HG03460 (cell line): ENCODE measurements around the gene LITAFD.
"Not testable (repeated sequence)": the region's sequence is repeated elsewhere in the genome, so short reads cannot be mapped to it uniquely, and the experiment has no call there.

Experiments
- ATAC-seq: cut with Tn5 transposase; IDR thresholded peaks from one replicate; pipeline ENCODE4 v1.9.1; 2021; ENCODE audit not compliant: unreplicated experiment

The LITAFD gene

DNA sequence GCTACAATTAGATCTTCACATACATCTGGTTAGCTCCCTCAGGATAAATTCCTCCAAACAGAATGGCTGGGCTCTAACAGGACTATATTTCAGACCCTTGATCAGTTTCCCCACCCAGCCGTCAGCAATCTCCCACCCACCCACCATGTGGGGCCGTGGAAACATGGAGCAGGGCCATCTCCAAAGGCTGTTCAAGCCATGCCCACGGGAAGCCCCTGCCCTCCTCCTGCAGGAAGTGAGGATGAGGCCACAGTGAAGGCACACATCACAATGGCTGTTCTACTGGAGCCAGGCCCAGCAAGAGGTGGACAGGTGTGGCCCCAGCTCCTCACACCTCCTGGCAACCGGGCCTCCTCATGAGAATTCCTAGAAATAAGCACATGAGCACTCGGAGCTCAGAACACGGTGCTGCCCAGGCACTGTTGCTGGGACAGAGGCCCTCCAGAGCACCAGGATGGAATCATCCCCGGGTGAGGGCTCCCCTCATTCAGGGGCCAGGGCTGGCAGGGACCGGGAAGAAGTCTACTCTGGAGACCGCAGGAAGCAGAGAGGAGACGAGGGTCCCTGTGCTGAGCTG lies at the start of gene LITAFD:
Gene LITAFD, plus strand, starts transcription at position 311 of the 577 bp plus-strand sequence. CDS start 2,005 bp downstream, outside the sequence.
- no peak for ATAC-seq

GRCh38 chr16:8832717-8833105 lies 49.4 kb upstream of the LITAFD start:
- no peak for ATAC-seq

DNA sequence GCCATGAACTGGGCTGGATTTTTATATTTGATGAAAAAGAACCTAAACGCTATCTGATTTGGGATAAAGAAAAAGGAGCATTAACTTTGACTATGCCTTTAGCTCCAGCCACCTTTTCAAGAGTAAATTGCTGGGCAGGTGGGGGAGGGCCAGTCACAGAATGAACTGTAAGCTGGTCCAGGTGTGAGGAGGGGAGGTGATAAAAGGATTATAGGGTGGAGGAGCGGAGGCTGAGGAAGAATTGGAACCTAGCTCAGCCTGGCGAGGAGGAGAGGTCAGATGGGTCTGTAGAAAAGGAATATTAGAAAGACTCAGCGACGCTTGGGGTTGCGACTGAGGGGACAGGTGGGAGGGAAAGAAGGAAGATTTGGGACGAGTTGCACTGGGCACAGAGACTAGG lies 45.4 kb upstream of the LITAFD start:
- not testable (repeated sequence) for ATAC-seq

- not testable (repeated sequence) for ATAC-seq
Measured at GRCh38 chr16:8837594-8837993, 44.6 kb upstream of the LITAFD start.

DNA sequence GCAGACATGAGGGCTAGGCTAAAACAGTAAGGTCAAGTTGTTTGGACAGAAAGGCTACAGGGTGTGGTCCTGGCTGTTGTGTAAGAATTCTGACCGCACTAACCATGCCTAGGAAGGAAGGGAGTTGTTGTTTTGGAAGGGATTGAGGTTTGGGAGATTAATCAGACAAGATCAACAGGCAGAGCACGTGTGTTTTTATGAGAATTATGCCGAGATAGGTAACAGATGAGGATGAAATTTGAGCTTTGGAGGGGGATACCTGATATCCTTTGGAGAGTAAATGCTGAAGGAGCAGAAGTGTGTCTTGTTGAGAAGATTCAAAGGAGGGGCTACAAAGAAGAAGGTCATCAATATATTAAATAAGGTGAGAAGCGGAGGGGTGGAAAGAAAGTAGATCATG lies 40.1 kb upstream of the LITAFD start:
- not testable (repeated sequence) for ATAC-seq

- not testable (repeated sequence) for ATAC-seq
Measured at GRCh38 chr16:8843296-8843695, 38.9 kb upstream of the LITAFD start.

GRCh38 chr16:8845699-8846298 lies 36.4 kb upstream of the LITAFD start:
- no peak for ATAC-seq

DNA sequence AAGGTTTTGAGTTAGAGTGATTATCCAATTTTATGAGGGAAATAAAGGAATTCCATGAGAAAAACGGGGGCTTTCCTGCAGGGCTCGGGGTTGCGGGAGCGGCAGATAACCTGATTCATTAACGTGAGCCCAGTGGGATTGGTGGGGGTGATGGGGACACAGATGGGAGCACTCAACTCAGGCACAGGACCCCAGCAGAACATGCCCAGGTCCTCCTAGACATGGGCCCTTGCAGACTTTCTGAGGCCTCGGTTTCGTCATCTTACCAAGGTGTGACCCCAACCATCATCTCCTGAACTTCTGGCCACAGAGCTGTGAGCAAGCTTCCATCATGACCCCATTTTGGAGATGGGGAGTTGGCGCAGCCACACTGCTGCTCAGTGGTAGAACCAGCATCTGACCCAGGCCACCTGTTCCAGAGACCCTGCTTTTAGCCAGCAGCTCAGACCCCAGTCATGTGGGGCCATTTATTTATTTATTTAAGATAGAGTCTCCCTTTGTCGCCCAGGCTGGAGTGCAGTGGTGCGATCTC lies 35.7 kb upstream of the LITAFD start:
- no peak for ATAC-seq

- ATAC-seq = no peak
Measured at GRCh38 chr16:8847145-8847544, 35.0 kb upstream of the LITAFD start.

DNA sequence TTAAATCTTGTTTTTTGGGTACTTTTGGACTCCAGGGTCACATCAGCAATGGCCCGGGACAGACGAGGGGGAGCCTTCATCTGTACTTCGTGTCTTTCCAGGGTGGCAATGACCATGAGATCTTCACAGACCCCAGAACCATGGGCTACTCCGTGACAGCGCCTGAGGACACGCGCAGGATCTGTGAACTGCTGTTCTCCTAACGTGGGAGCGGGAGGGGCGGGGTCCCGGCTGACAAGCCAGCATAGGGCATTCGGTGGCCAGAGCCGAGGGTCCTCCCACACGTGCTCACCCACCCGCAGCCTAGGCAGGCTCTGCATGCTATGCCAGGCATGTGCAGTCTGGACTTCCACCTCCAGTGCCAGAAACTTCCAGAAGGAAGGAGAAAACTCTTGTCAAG lies 34.5 kb upstream of the LITAFD start:
- ATAC-seq = no peak

DNA sequence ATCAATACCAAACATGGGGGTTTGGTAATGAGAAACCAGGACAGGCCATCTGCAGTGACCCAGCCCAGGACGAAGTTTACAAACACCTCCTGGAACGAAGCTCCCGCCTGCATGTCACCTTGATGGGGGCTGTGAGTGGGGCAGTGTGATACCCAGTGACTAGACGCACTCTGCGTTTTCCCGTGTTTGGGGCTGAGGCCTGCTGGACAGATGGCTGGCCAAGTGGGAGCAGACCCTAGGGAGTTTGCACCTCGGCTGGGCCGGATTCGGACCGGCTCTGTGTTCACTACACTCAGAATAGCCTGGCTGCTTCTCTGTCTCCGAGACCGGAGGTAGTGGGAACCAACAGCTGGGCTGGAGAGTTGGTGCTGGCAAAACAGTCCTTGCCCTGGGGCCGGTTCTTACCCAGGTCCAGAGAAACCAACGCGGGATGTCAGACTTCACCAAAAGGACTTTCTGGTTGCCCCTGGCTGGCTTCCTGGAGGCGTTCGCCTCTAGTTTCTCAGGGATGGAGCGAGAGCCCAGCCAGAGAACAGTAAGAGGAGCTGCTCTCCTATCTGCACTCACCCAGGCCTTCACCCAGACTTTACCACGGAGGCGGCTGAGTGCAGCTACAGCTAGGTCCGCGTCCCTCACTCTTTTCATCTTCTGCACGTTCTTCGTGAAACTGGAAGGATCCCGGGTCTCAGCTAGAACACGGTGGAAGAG lies 33.8 kb upstream of the LITAFD start:
- ATAC-seq = no peak

DNA sequence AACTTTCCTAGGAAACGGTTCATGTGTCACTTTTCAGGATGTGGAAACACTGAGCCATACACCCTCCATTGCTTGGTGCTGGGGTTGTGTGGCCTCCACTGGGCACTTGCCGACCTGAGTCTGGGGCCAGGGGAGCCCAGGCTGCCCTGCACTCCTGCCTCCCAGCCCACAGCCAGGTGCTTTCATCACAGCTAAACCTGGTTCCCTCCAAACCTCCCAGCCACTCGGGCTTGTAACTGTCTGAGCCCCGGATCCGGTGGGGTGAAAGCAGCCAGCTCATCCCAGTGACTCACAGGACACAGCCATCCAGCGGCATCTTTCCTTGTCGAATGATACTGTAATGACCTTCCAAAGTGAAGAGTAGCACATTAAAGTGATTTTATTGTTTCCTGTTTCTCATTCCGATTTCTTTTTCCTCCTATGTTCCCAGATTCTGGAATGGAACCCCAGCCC lies 33.2 kb upstream of the LITAFD start:
- no peak for ATAC-seq

DNA sequence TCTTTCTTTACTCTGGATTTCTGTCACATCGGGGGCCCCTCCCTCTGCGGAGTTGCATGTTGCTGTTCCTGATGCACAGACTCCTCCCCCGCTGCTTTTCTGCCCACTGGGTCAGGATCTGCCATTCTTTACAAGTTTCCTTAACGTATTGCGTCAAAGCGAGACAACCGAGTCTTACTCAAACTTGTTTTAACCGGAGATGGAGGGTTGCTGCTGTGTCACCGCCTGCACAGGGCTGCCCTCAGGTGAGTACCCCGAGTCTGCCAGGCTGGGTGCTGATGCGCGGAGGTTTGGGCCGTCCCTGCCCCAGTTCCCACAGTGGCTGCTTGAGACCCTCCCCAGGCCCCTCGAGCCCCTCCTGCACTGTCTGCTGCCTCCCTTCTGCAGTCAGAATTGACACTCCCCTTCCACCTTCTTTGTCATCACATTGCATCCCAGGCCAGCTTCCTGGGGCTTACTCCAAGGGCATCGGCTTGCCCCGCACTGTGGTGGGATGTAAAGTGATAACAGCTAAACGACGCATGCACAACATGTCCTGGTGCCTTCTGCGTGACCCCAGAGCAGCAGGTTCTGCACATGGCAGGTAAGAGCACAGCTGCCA lies 32.6 kb upstream of the LITAFD start:
- ATAC-seq = no peak

- no peak for ATAC-seq
Measured at GRCh38 chr16:8850279-8850885, 31.8 kb upstream of the LITAFD start.

DNA sequence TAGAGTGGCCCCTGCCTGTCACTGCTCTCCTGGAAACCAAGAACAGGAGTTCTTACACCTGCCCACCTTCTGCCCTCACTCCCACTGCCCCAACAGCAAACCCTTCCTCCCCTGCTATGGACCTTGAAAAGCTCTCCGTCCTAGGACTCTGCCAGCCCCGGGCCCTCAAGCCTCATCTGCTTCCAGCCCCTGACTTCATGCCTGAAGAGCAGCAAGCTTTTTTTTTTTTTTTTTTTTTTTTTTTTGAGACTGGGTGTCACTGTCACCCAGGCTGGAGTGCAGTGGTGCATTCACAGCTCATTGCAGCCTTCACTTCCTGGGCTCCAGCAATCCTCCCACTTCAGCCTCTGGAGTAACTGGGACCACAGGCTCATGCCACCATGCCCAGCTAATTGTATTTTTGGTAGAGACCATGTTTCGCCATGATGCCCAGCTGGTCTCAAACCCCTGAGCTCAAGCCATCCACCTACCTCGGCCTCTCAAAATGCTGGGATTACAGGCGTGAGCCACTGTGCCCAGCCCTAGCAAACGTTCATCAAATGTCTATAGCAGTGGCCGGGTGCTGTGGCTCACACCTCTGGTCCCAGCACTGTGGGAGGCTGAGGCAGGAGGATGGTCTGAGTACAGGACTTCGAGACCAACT lies 30.3 kb upstream of the LITAFD start:
- ATAC-seq = no peak

GRCh38 chr16:8852534-8852933 lies 29.6 kb upstream of the LITAFD start:
- ATAC-seq = no peak

GRCh38 chr16:8853150-8853549 lies 29.0 kb upstream of the LITAFD start:
- ATAC-seq = no peak

GRCh38 chr16:8853611-8854010 lies 28.5 kb upstream of the LITAFD start:
- no peak for ATAC-seq

DNA sequence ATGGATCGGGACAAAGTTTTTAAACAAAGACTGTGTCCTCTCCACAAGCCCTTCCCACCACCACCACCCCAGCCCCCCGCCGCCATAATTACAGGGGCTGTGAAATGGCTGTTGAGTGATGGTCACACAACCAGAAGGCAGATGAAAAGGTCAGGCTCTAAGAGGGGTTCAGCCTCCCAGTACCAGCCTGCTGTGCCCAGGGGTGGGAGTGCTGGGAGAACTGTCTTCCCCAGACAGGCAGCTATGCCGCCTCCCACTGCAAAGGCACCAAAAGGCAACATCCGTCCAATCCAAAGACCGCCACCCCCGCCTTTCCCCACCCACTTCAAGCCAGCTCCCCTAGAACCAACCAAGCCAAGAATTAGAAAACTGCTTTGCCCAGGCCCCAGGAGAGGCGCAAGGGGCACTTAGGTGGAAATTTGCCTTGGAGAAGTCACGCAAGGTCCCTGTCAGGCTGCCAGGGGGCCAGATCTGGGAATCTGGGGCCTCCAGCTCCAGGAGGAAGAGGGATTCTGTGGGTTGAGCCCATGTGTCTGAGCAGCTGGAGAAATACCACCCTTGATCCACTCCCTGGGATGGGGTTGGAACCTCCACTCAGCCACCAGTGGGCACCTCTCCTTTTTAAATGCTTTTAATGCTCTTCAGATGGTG lies 27.7 kb upstream of the LITAFD start:
- ATAC-seq = no peak

DNA sequence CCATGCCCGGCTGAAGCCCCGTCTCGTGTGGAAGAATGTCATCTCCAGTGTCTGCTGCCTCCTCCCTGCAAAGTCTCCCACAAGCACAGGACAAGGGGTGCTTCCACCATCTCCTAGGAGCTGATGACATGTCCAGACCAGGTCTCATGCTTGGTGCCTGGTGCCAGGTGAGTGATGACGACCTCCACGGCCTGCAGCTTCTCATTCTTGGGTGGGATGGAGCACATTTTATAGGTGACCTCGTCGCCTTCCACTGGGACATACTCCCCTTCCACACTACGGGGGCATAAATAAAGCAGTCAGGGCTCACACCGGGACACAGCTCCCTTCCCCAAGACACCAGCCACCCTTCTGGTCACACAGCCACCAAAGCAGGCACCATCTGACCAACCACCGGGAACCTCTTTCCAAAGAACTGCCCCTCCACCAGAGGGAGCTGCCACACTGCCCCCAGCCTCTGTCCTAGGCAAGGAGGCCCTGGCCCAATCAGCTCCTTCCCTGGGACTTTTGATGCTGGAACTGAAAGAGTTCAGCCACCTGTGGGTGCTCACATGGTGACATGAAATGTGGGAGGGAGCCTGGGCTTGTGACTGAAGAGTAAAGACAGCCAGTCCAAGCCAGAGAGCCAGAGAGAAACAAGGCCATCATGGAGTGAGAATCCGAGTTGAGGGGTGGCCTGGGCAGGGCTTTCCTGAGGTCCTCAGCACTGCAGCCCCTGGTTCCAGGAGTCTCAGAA lies 26.9 kb upstream of the LITAFD start:
- ATAC-seq = no peak
